ENCODE results near the gene TMEM198. TPM values are rescaled to one million over a fixed set of nuclear protein-coding genes. Genes with fewer than 3 reads are reported as not detected.

TMEM198 gene
- total RNA-seq, 2 experiments from 2014 or later = 5.9 to 7.1 TPM

GRCh38 chr2:219578811-219579613 lies 35.2 kb downstream of the TMEM198 start:
- POLR2A ChIA-PET = interaction anchor here (0.6 kb wide), 1 partner anchor 19 kb away, joined by 3 read pairs; no protein-coding TSS in a partner anchor
- CTCF ChIA-PET = no interaction called here

- CTCF ChIA-PET = interaction anchor here (1.0 kb wide), 1 partner anchor 21 kb away, joined by 3 read pairs; no protein-coding TSS in a partner anchor
- POLR2A ChIA-PET = no interaction called here
These were observed 37.5 kb downstream of the TMEM198 start for GRCh38 chr2:219581346-219581745.

GRCh38 chr2:219591091-219591490 lies 47.3 kb downstream of the TMEM198 start:
- CTCF ChIA-PET = no interaction called here
- POLR2A ChIA-PET = no interaction called here

- ChIA-PET POLR2A (no interaction called here), CTCF (interaction anchor here (0.5 kb wide), 1 partner anchor 481 kb away, joined by 3 read pairs; no protein-coding TSS in a partner anchor)
These were observed 48.9 kb downstream of the TMEM198 start for GRCh38 chr2:219592736-219593135.

- ChIA-PET CTCF (no interaction called here), POLR2A (no interaction called here)
These were observed 49.3 kb downstream of the TMEM198 start for GRCh38 chr2:219593154-219593553.

- CTCF ChIA-PET = interaction anchor here (0.8 kb wide), 1 partner anchor 54 kb away, joined by 3 read pairs; no protein-coding TSS in a partner anchor
- POLR2A ChIA-PET = no interaction called here
These were observed 51.4 kb downstream of the TMEM198 start for GRCh38 chr2:219595256-219595655.

GRCh38 chr2:219596954-219597551 lies 53.2 kb downstream of the TMEM198 start:
- ChIA-PET POLR2A (interaction anchor here (0.6 to 1.1 kb wide), 2 partner anchors 53 to 204 kb away, joined by 4 to 5 read pairs; partner anchors contain the start of genes CHPF and TMEM198), CTCF (interaction anchor here (0.9 to 2.4 kb wide), 5 partner anchors 10 to 67 kb away, joined by 3 to 8 read pairs (median 3); partner anchors contain the start of genes CHPF and TMEM198)

GRCh38 chr2:219597552-219598307 lies 53.9 kb downstream of the TMEM198 start, which contains the start of gene STK11IP:
TSS of gene STK11IP (plus strand) at chr2:219597857. CDS start at chr2:219598120, 263 bp downstream.
- ChIA-PET CTCF (interaction anchor here (0.7 to 2.4 kb wide), 6 partner anchors 10 to 88 kb away, joined by 3 to 8 read pairs (median 3); partner anchors contain the start of genes CHPF and TMEM198), POLR2A (interaction anchor here (0.6 to 1.1 kb wide), 4 partner anchors 19 to 205 kb away, joined by 3 to 5 read pairs (median 4); partner anchors contain the start of genes CHPF and TMEM198)

GRCh38 chr2:219598308-219599078 lies 54.7 kb downstream of the TMEM198 start:
- POLR2A ChIA-PET = interaction anchor here (0.6 kb wide), 2 partner anchors 20 to 114 kb away, joined by 3 to 4 read pairs; no protein-coding TSS in a partner anchor
- CTCF ChIA-PET = interaction anchor here (0.7 to 2.4 kb wide), 4 partner anchors 9 to 88 kb away, joined by 3 to 8 read pairs (median 3); partner anchors contain the start of genes CHPF and TMEM198

Other genes with a start within 250 kb of the TMEM198 start
- gene PTPRN, start 234.6 kb upstream of the TMEM198 start, total RNA-seq = under 1 TPM; 0.04 to 0.42 TPM
- not detected for gene RESP18, start 211.3 kb upstream of the TMEM198 start, total RNA-seq
- 100 to 1,000 TPM; 110 to 115 TPM for gene DNPEP, start 156.1 kb upstream of the TMEM198 start, total RNA-seq
- not detected for gene DES, start 125.7 kb upstream of the TMEM198 start, total RNA-seq
- under 1 TPM; 0.78 to 0.95 TPM for gene SPEG, start 109.2 kb upstream of the TMEM198 start, total RNA-seq
- 10 to 100 TPM; 37.5 to 40.5 TPM for gene GMPPA, start 45.1 kb upstream of the TMEM198 start, total RNA-seq
- gene ASIC4, start 29.5 kb upstream of the TMEM198 start, total RNA-seq = not detected
- 10 to 100 TPM; 36.4 to 36.8 TPM for gene CHPF, start 219 bp upstream of the TMEM198 start, total RNA-seq
- gene OBSL1, start 27.5 kb downstream of the TMEM198 start, total RNA-seq = 1 to 10 TPM in 1 of 2 experiments, under 1 TPM in 1; 0.99 to 1.2 TPM
- gene INHA, start 28.3 kb downstream of the TMEM198 start, total RNA-seq = not detected
- 10 to 100 TPM; 25.9 to 27.6 TPM for gene STK11IP, start 53.8 kb downstream of the TMEM198 start, total RNA-seq
- under 1 TPM; 0.04 to 0.08 TPM for gene SLC4A3, start 83.6 kb downstream of the TMEM198 start, total RNA-seq

Data from activated CD8-positive, alpha-beta memory T cell treated with anti-CD3 and anti-CD28 coated beads for 36 hours (primary cell).